ENCODE measurements around the gene NPTXR.

NPTXR gene

GRCh38 chr22:38799265-38800002 lies 44.4 kb downstream of the NPTXR start:
- no peak for DNase-seq (ENCODE audit: low read depth, low spot score)

- no peak for DNase-seq (ENCODE audit: low read depth, low spot score)
Observed at GRCh38 chr22:38798496-38798895, 45.3 kb downstream of the NPTXR start.

GRCh38 chr22:38796262-38796957 lies 47.4 kb downstream of the NPTXR start:
- peak; percentile 15 for DNase-seq (ENCODE audit: low read depth, low spot score)

- DNase-seq (ENCODE audit: low read depth, low spot score) = no peak
Observed at GRCh38 chr22:38795569-38795968, 48.3 kb downstream of the NPTXR start.

- DNase-seq (ENCODE audit: low read depth, low spot score) = peak; percentile 98
Observed at GRCh38 chr22:38793721-38794466, 49.9 kb downstream of the NPTXR start, which contains the start of gene DNAL4. Gene DNAL4, minus strand, starts transcription at chr22:38794143. Its CDS starts 11,412 bp downstream, at chr22:38782731.

- DNase-seq (ENCODE audit: low read depth, low spot score) = peak; percentile 9
Observed at GRCh38 chr22:38793317-38793716, 50.5 kb downstream of the NPTXR start.

GRCh38 chr22:38792833-38793232 lies 51.0 kb downstream of the NPTXR start:
- DNase-seq (ENCODE audit: low read depth, low spot score) = peak; percentile 19

GRCh38 chr22:38789606-38790005 lies 54.2 kb downstream of the NPTXR start:
- no peak for DNase-seq (ENCODE audit: low read depth, low spot score)

GRCh38 chr22:38788846-38789245 lies 55.0 kb downstream of the NPTXR start:
- no peak for DNase-seq (ENCODE audit: low read depth, low spot score)

- peak; percentile 92 for DNase-seq (ENCODE audit: low read depth, low spot score)
Observed at GRCh38 chr22:38788021-38788816, 55.6 kb downstream of the NPTXR start.

- no peak for DNase-seq (ENCODE audit: low read depth, low spot score)
Observed at GRCh38 chr22:38786631-38787030, 57.2 kb downstream of the NPTXR start.

- no peak for DNase-seq (ENCODE audit: low read depth, low spot score)
Observed at GRCh38 chr22:38784856-38785255, 59.0 kb downstream of the NPTXR start.

- DNase-seq (ENCODE audit: low read depth, low spot score) = no peak
Observed at GRCh38 chr22:38784035-38784434, 59.8 kb downstream of the NPTXR start.

GRCh38 chr22:38783095-38783615 lies 60.7 kb downstream of the NPTXR start:
- DNase-seq (ENCODE audit: low read depth, low spot score) = no peak

- peak; percentile 63 for DNase-seq (ENCODE audit: low read depth, low spot score)
Observed at GRCh38 chr22:38782402-38783094, 61.3 kb downstream of the NPTXR start.

- DNase-seq (ENCODE audit: low read depth, low spot score) = no peak
Observed at GRCh38 chr22:38781033-38781432, 62.8 kb downstream of the NPTXR start.

- no peak for DNase-seq (ENCODE audit: low read depth, low spot score)
Observed at GRCh38 chr22:38777087-38777671, 66.6 kb downstream of the NPTXR start.

- DNase-seq (ENCODE audit: low read depth, low spot score) = no peak
Observed at GRCh38 chr22:38776086-38776485, 67.7 kb downstream of the NPTXR start.

- DNase-seq (ENCODE audit: low read depth, low spot score) = no peak
Observed at GRCh38 chr22:38775656-38776055, 68.2 kb downstream of the NPTXR start.

- no peak for DNase-seq (ENCODE audit: low read depth, low spot score)
Observed at GRCh38 chr22:38774496-38775166, 69.2 kb downstream of the NPTXR start.
